Ovary (tissue), 3 donors: Measurements from ENCODE around the gene CDC42BPA.

Source experiments
- EP300 ChIP-seq: sonication (generic); formaldehyde crosslinking; IDR thresholded peaks from one replicate; pipeline ENCODE4 v1.6.1; 2017; ENCODE audit warnings: antibody characterized with exemption
- POLR2A ChIP-seq: fragments of 450-650 bp; IDR thresholded peaks from one replicate; pipeline ENCODE4 v1.6.1; 2017; ENCODE audit warnings: antibody characterized with exemption, mild to moderate bottlenecking, moderate library complexity
- TF ChIP-seq, protein P1 (sequence below), 3 donors: fragments of 450-650 bp in 2 of 3; fragments of 200-600 bp in 1 of 3; IDR thresholded peaks; one replicate each; pipeline versions ENCODE4 v1.5.1 to v1.8.0; 2016 to 2022; ENCODE audit warnings: antibody characterized with exemption in 3 of 3, mild to moderate bottlenecking in 1 of 3
- donor health status: DM: no; HTN: no; CAD: no.

DNA sequence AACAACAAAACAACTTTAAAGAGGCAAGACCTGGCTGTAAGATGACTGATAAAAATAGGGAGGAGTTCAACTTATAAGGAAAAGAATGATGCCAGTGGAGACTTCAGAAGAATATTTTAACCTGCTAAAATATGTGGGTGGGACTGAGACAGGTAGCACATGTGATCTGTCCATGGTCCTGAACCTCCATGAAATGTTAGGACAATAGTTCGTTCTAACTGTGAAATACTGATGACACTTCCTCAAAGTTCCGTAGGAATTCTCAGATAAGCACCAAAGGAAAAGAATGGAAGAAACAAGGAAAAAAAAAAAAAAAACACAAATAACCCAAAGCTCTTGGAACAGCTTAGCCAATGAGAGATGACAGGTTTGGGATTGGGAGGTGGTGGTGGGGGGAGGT is 44.7 kb downstream of the CDC42BPA start:
- TF ChIP-seq EP300 (no peak), POLR2A (no peak)
- TF ChIP-seq, protein P1, sequence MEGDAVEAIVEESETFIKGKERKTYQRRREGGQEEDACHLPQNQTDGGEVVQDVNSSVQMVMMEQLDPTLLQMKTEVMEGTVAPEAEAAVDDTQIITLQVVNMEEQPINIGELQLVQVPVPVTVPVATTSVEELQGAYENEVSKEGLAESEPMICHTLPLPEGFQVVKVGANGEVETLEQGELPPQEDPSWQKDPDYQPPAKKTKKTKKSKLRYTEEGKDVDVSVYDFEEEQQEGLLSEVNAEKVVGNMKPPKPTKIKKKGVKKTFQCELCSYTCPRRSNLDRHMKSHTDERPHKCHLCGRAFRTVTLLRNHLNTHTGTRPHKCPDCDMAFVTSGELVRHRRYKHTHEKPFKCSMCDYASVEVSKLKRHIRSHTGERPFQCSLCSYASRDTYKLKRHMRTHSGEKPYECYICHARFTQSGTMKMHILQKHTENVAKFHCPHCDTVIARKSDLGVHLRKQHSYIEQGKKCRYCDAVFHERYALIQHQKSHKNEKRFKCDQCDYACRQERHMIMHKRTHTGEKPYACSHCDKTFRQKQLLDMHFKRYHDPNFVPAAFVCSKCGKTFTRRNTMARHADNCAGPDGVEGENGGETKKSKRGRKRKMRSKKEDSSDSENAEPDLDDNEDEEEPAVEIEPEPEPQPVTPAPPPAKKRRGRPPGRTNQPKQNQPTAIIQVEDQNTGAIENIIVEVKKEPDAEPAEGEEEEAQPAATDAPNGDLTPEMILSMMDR (IDR thresholded peaks at IDR 0.05), result no peak
